SK-N-SH (cell line): ENCODE data around the gene HELT. TPM values are rescaled to one million over a fixed set of nuclear protein-coding genes. Genes with fewer than 3 reads are reported as not detected.

ENCODE experiments used
- CTCF ChIA-PET: fragments of 300-600, 350-600 bp; formaldehyde crosslinking; extraction: SDS; loops from one replicate; lab custom pipeline; 2021; lab: Yijun Ruan, JAX
- POLR2A ChIA-PET: fragments of 350-600 bp; sonication (Branson Sonifier 250); formaldehyde crosslinking; extraction: SDS; loops from one replicate; lab custom pipeline; 2020; ENCODE audit warnings: antibody characterized with exemption, inconsistent platforms; lab: Yijun Ruan, JAX
- DNase-seq: peaks from one replicate; pipeline ENCODE4 v3.0.0; 2012
- H2AFZ ChIP-seq: fragments of 200-600 bp; sonication (generic); 2 replicates; pipeline ENCODE4 v1.8.1; 2016; ENCODE audit warnings: antibody characterized with exemption, mild to moderate bottlenecking, low read depth
- H3F3A ChIP-seq: fragments of 200-600 bp; sonication (generic); replicated peaks from 2 replicates; pipeline ENCODE3; 2016; ENCODE audit warnings: antibody characterized with exemption, mild to moderate bottlenecking; ENCODE audit not compliant: insufficient read depth
- H3K27ac ChIP-seq, 2 experiments: fragments of 200-500 bp in 1 of 2; fragments of 200-600 bp in 1 of 2; sonication (Bioruptor generic) in 1 of 2; sonication (generic), shearing (Covaris generic) in 1 of 2; 2 replicates each; pipeline versions ENCODE4 v1.5.1 to v1.6.1; 2014 to 2016; ENCODE audit warnings: low read depth in 2 of 2, inconsistent platforms in 1 of 2, low read length in 1 of 2, mild to moderate bottlenecking in 1 of 2, mixed read lengths in 1 of 2
- H3K27me3 ChIP-seq: fragments of 200-600 bp; sonication (generic), shearing (Covaris generic); 2 replicates; pipeline ENCODE4 v1.6.1; 2016; ENCODE audit warnings: mixed run types; ENCODE audit not compliant: insufficient read depth
- H3K36me3 ChIP-seq, 2 experiments: fragments of 200-500 bp in 1 of 2; fragments of 200-600 bp in 1 of 2; sonication (Bioruptor generic) in 1 of 2; sonication (generic) in 1 of 2; replicated peaks in 1 of 2; 2 replicates each; pipeline versions ENCODE3 to v1.5.1; 2014 to 2016; ENCODE audit warnings: low read length in 1 of 2, mild to moderate bottlenecking in 1 of 2; ENCODE audit not compliant: insufficient read depth in 2 of 2, control insufficient read depth in 1 of 2
- H3K4me1 ChIP-seq, 2 experiments: fragments of 200-500 bp in 1 of 2; fragments of 200-600 bp in 1 of 2; sonication (Bioruptor generic) in 1 of 2; sonication (generic), shearing (Covaris generic) in 1 of 2; 2 replicates each; pipeline versions ENCODE4 v1.5.1 to v1.6.1; 2014 to 2016; ENCODE audit warnings: low read depth in 1 of 2, low read length in 1 of 2, mixed run types in 1 of 2; ENCODE audit not compliant: insufficient read depth in 2 of 2, control insufficient read depth in 1 of 2
- H3K4me2 ChIP-seq: fragments of 200-600 bp; sonication (generic), shearing (Covaris generic); 2 replicates; pipeline ENCODE4 v1.6.1; 2017; ENCODE audit warnings: mixed run types
- H3K4me3 ChIP-seq, 2 experiments: fragments of 200-500 bp in 1 of 2; fragments of 200-600 bp in 1 of 2; sonication (Bioruptor generic) in 1 of 2; sonication (generic), shearing (Covaris generic) in 1 of 2; 2 replicates each; pipeline versions ENCODE4 v1.5.1 to v1.8.1; 2014 to 2016; ENCODE audit warnings: low read depth in 2 of 2, inconsistent platforms in 1 of 2, low read length in 1 of 2, mild to moderate bottlenecking in 1 of 2, mixed read lengths in 1 of 2, moderate library complexity in 1 of 2
- H3K79me2 ChIP-seq: fragments of 200-600 bp; sonication (generic); 2 replicates; pipeline ENCODE4 v1.8.1; 2017; ENCODE audit warnings: mild to moderate bottlenecking; ENCODE audit not compliant: insufficient read depth
- H3K9ac ChIP-seq: fragments of 200-600 bp; sonication (generic); 2 replicates; pipeline ENCODE4 v1.6.1; 2017; ENCODE audit warnings: mixed run types
- H3K9me2 ChIP-seq: fragments of 200-600 bp; sonication (generic); 2 replicates; pipeline ENCODE4 v1.6.1; 2017; ENCODE audit warnings: mixed run types
- H3K9me3 ChIP-seq: fragments of 200-600 bp; sonication (generic); 2 replicates; pipeline ENCODE4 v1.6.1; 2017; ENCODE audit warnings: mixed run types, mild to moderate bottlenecking, moderate library complexity
- H4K20me1 ChIP-seq: fragments of 200-600 bp; sonication (generic); 2 replicates; pipeline ENCODE4 v1.6.1; 2017; ENCODE audit warnings: mild to moderate bottlenecking, mixed run types; ENCODE audit not compliant: insufficient read depth
- CHD2 ChIP-seq: fragments of 150-350 bp; IDR thresholded peaks from 2 replicates; pipeline ENCODE4 v1.6.1; 2018; ENCODE audit warnings: low read length; ENCODE audit not compliant: partially characterized antibody
- CTCF ChIP-seq: fragments of 200-600 bp; sonication (generic); IDR thresholded peaks from 2 replicates; pipeline ENCODE4 v1.6.1; 2017; ENCODE audit warnings: antibody characterized with exemption, mild to moderate bottlenecking, moderate library complexity
- FOSL2 ChIP-seq: IDR thresholded peaks from 2 replicates; pipeline ENCODE4 v1.4.0; 2012; ENCODE audit warnings: low read depth, mild to moderate bottlenecking, moderate library complexity, borderline replicate concordance
- GABPA ChIP-seq: IDR thresholded peaks from 2 replicates; pipeline ENCODE4 v1.4.0; 2012; ENCODE audit warnings: low read depth, mild to moderate bottlenecking
- GATA2 ChIP-seq: sonication (generic); formaldehyde crosslinking; IDR thresholded peaks from 2 replicates; pipeline ENCODE4 v1.5.0; 2020; ENCODE audit warnings: mild to moderate bottlenecking, missing genetic modification reagents
- IRF3 ChIP-seq: fragments of 150-350 bp; IDR thresholded peaks from 2 replicates; pipeline ENCODE4 v1.6.1; 2016; ENCODE audit warnings: mild to moderate bottlenecking, low read depth, low read length
- NFIC ChIP-seq: IDR thresholded peaks from 2 replicates; pipeline ENCODE4 v1.4.0; 2012; ENCODE audit warnings: borderline replicate concordance
- PBX3 ChIP-seq: IDR thresholded peaks from 2 replicates; pipeline ENCODE4; 2012
- POLR2AphosphoS5 ChIP-seq: IDR thresholded peaks from 2 replicates; pipeline ENCODE4 v1.6.1; 2012; ENCODE audit warnings: low read depth, low read length
- RAD21 ChIP-seq: IDR thresholded peaks from 2 replicates; pipeline ENCODE4 v1.6.1; 2012; ENCODE audit warnings: mild to moderate bottlenecking, low read length
- RCOR1 ChIP-seq: fragments of 150-350 bp; IDR thresholded peaks from 2 replicates; pipeline ENCODE4 v1.6.1; 2017; ENCODE audit warnings: antibody characterized with exemption, low read length
- RFX5 ChIP-seq: IDR thresholded peaks from 2 replicates; pipeline ENCODE4 v1.6.1; 2012; ENCODE audit warnings: mild to moderate bottlenecking, improper control_type of control experiment, low read length
- TAF1 ChIP-seq: IDR thresholded peaks from 2 replicates; pipeline ENCODE4 v1.6.1; 2012; ENCODE audit warnings: low read depth, mild to moderate bottlenecking, low read length, moderate library complexity, borderline replicate concordance
- TCF12 ChIP-seq: IDR thresholded peaks from 2 replicates; pipeline ENCODE4 v1.4.0; 2012
- TEAD4 ChIP-seq: IDR thresholded peaks from 2 replicates; pipeline ENCODE4 v1.4.0; 2012; ENCODE audit warnings: mild to moderate bottlenecking, borderline replicate concordance; ENCODE audit not compliant: insufficient read depth
- YY1 ChIP-seq: IDR thresholded peaks from 2 replicates; pipeline ENCODE4 v1.4.0; 2012; ENCODE audit warnings: low read depth, mild to moderate bottlenecking
- ZBTB33 ChIP-seq: IDR thresholded peaks from 2 replicates; pipeline ENCODE4 v1.4.0; 2012; ENCODE audit warnings: low read depth, borderline replicate concordance
- WGBS: methylation state at CpG from one replicate; pipeline ENCODE4 v1.1.6; 2017; ENCODE audit warnings: low lambda C conversion rate; 5-methylcytosine and 5-hydroxymethylcytosine counted together
- polyA plus RNA-seq, 3 experiments: library from polyadenylated mRNA; depleted of rRNA; stranded (reverse); fragments of >200 nt; gene quantifications; 2 replicates each; pipeline ENCODE4 v1.2.3, GENCODE V29; 2012
- TF ChIP-seq, protein P1 (sequence below): IDR thresholded peaks from 2 replicates; pipeline ENCODE4 v1.6.1; 2012; ENCODE audit warnings: mild to moderate bottlenecking, low read depth, low read length, moderate library complexity

HELT gene
- polyA plus RNA-seq, 1 of the 3 experiments (the other 2 are of a cell fraction): not detected

DNA sequence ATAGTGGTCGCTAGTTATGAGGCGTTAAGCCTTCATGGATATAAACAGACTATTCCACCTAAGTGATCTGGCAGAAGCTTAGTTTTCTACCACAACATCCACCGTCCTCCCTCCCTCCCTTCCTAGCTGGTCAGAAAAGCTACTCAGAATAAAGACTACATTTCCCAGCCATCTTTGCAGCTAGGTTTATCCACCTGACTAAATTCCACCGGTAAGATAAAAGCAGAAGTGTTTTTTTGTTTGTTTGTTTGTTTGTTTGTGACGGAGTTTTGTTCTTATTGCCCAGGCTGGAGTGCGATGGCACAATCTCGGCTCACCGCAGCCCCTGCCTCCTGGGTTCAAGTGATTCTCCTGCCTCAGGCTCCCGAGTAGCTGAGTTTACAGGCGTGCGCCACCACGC, 44.3 kb downstream of the HELT start (continued):
- TF ChIP-seq GABPA (no peak), FOSL2 (no peak)
- TF ChIP-seq, all 33 proteins: peak for 0

- CTCF ChIA-PET: no interaction called here
- H3K27me3 ChIP-seq: peaks cover 6% of the 10 kb centered on the region; the same call in 1 of the 2 replicates
- WGBS: 70% methylated on average over 5 of the region's 5 CpGs
- H4K20me1 ChIP-seq: no peaks in the 10 kb centered on the region
- no peak overlapping the region for H2AFZ ChIP-seq
- H3K4me2 ChIP-seq: no peak overlapping the region
- no peak for TF ChIP-seq PBX3
- TF ChIP-seq RFX5: no peak
- no peak for TF ChIP-seq ZBTB33
- no peak for TF ChIP-seq YY1
- no peak for TF ChIP-seq FOSL2
- TF ChIP-seq GATA2 (CRISPR knock-in tag): no peak
- no peak for TF ChIP-seq POLR2AphosphoS5
- no peak for TF ChIP-seq TCF12
- no peak for TF ChIP-seq RCOR1
- TF ChIP-seq RAD21: no peak
- no peak for TF ChIP-seq TAF1
- TF ChIP-seq CTCF: no peak
- TF ChIP-seq TEAD4: no peak
- TF ChIP-seq NFIC: no peak
- no peak for TF ChIP-seq GABPA
- no peak for TF ChIP-seq IRF3
- no peak for TF ChIP-seq CHD2
- TF ChIP-seq, protein P1, sequence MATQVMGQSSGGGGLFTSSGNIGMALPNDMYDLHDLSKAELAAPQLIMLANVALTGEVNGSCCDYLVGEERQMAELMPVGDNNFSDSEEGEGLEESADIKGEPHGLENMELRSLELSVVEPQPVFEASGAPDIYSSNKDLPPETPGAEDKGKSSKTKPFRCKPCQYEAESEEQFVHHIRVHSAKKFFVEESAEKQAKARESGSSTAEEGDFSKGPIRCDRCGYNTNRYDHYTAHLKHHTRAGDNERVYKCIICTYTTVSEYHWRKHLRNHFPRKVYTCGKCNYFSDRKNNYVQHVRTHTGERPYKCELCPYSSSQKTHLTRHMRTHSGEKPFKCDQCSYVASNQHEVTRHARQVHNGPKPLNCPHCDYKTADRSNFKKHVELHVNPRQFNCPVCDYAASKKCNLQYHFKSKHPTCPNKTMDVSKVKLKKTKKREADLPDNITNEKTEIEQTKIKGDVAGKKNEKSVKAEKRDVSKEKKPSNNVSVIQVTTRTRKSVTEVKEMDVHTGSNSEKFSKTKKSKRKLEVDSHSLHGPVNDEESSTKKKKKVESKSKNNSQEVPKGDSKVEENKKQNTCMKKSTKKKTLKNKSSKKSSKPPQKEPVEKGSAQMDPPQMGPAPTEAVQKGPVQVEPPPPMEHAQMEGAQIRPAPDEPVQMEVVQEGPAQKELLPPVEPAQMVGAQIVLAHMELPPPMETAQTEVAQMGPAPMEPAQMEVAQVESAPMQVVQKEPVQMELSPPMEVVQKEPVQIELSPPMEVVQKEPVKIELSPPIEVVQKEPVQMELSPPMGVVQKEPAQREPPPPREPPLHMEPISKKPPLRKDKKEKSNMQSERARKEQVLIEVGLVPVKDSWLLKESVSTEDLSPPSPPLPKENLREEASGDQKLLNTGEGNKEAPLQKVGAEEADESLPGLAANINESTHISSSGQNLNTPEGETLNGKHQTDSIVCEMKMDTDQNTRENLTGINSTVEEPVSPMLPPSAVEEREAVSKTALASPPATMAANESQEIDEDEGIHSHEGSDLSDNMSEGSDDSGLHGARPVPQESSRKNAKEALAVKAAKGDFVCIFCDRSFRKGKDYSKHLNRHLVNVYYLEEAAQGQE: no peak
- TF ChIP-seq, all 33 proteins: peak for 0
- no peak overlapping the region for H3K9ac ChIP-seq
- H3K36me3 ChIP-seq: no peaks in the 10 kb centered on the region
- DNase-seq: no peak
- H3K27ac ChIP-seq: no peak overlapping the region
- no peaks in the 10 kb centered on the region for H3K79me2 ChIP-seq
- POLR2A ChIA-PET: no interaction called here
- no peaks in the 10 kb centered on the region for H3K9me3 ChIP-seq
- H3K9me2 ChIP-seq: no peaks in the 10 kb centered on the region
- no peak overlapping the region for H3K4me3 ChIP-seq
- H3F3A ChIP-seq: no peaks in the 10 kb centered on the region
- H3K4me1 ChIP-seq: no peaks in the 10 kb centered on the region
Measured at GRCh38 chr4:185066179-185066578, 47.9 kb downstream of the HELT start.
